Kidney (tissue), 14 donors: ENCODE measurements around the gene ATL1. TPM values are rescaled to one million over a fixed set of nuclear protein-coding genes. Genes with fewer than 3 reads are reported as not detected.
A peak's percentile ranks its signal among the peaks of the same experiment; 100 is the strongest.

Source experiments
- DNase-seq, 5 donors: peaks; one replicate each; pipeline ENCODE4 v3.0.0-alpha.2; 2013 to 2020
- FAIRE-seq: peaks from 2 replicates; lab custom pipeline; 2012; peaks lifted over from hg19 to GRCh38; lab: Jason Lieb, UNC
- H3K27ac ChIP-seq, 2 donors: one replicate each; pipeline ENCODE4 v1.7.0; 2013; ENCODE audit warnings: low read depth in 2 of 2, low read length in 2 of 2, inconsistent platforms in 1 of 2
- H3K27me3 ChIP-seq: one replicate; pipeline ENCODE4 v1.7.1; 2013; ENCODE audit warnings: low read length, inconsistent platforms; ENCODE audit not compliant: control insufficient read depth, insufficient read depth
- H3K36me3 ChIP-seq, 3 donors: one replicate each; pipeline versions ENCODE4 v1.7.0 to v1.7.1; 2013; ENCODE audit warnings: low read length in 3 of 3, control low read depth in 1 of 3, inconsistent platforms in 1 of 3; ENCODE audit not compliant: insufficient read depth in 3 of 3, control insufficient read depth in 2 of 3
- H3K4me1 ChIP-seq, 3 donors: one replicate each; pipeline versions ENCODE4 v1.7.0 to v1.7.1; 2013; ENCODE audit warnings: low read length in 3 of 3, inconsistent platforms in 1 of 3, low read depth in 1 of 3; ENCODE audit not compliant: control insufficient read depth in 2 of 3, insufficient read depth in 2 of 3
- H3K4me3 ChIP-seq, 3 donors: one replicate each; pipeline versions ENCODE4 v1.7.0 to v1.8.1; 2013; ENCODE audit warnings: low read length in 3 of 3, control low read depth in 1 of 3, inconsistent platforms in 1 of 3
- H3K9ac ChIP-seq, 3 donors: one replicate each; pipeline versions ENCODE4 v1.7.0 to v1.7.1; 2013; ENCODE audit warnings: low read length in 3 of 3, control low read depth in 1 of 3, inconsistent platforms in 1 of 3
- H3K9me3 ChIP-seq, 3 donors: one replicate each; pipeline versions ENCODE4 v1.7.0 to v1.7.1; 2013; ENCODE audit warnings: low read length in 3 of 3, control low read depth in 1 of 3, inconsistent platforms in 1 of 3; ENCODE audit not compliant: control insufficient read depth in 2 of 3, insufficient read depth in 1 of 3
- CTCF ChIP-seq: IDR thresholded peaks from 3 replicates; pipeline ENCODE4 v1.5.1; 2012; ENCODE audit warnings: mild to moderate bottlenecking, moderate library complexity, borderline replicate concordance; ENCODE audit not compliant: insufficient read depth; ENCODE audit errors: extremely low read depth
- intact Hi-C: fragments of 100-400 bp; cut with DNase I; formaldehyde crosslinking; loops from one replicate; pipeline ENCODE4 v1.11.1; 2022
- polyA plus RNA-seq: library from polyadenylated mRNA; stranded (reverse); fragments of 350-450 nt; fragmentation: Illumina TruSeq; extraction: RNeasy Lipid Tissue Mini Kit (QIAGEN cat#74804); gene quantifications from one replicate; pipeline ENCODE4 v1.2.3, GENCODE V29; 2014; ENCODE audit warnings: low read depth, low replicate concordance; ENCODE audit not compliant: insufficient read depth
- total RNA-seq: library from RNA; stranded (reverse); fragmentation: NEBNext Ultra II Directional; extraction: Animal tissue kit (Norgen Biotek cat#: 25700); gene quantifications from one replicate; pipeline ENCODE4 v1.2.1, GENCODE V29; 2021
- donor health status: control.
- donor health status: control.
- donor health status: control.
- donor health status: control.
- donor health status: control.
- donor health status: DM: yes; HTN: yes; CAD: no.
- donor health status: Normal renal cell carcinoma (clear cell type).

Gene ATL1
- total and polyA plus RNA-seq, 2 donors from 2014 or later, result 4.0 to 5.9 TPM

GRCh38 chr14:50542941-50543418, 17.0 kb upstream of the ATL1 start:
- Histone ChIP-seq H3K4me3 (no peak overlapping the region), H3K9me3 (no peaks in the 10 kb centered on the region), H3K27ac (no peak overlapping the region), H3K36me3 (no peaks in the 10 kb centered on the region), H3K9ac (no peak overlapping the region), H3K4me1 (no peaks in the 10 kb centered on the region), H3K27me3 (no peaks in the 10 kb centered on the region)
- intact Hi-C loops, result no loop called here
- DNase-seq, result peak in 3 of 5 donors; percentile 17 to 57 (median 53)
- peak; percentile 3 for FAIRE-seq
- TF ChIP-seq CTCF, result peak; percentile 54

- Histone ChIP-seq H3K9ac (no peak overlapping the region), H3K4me3 (no peak overlapping the region), H3K4me1 (no peaks in the 10 kb centered on the region), H3K27me3 (no peaks in the 10 kb centered on the region), H3K27ac (no peak overlapping the region), H3K9me3 (no peaks in the 10 kb centered on the region), H3K36me3 (no peaks in the 10 kb centered on the region)
- DNase-seq, result no peak
- intact Hi-C loops, result no loop called here
- no peak for TF ChIP-seq CTCF
- no peak for FAIRE-seq
These were observed 15.0 kb upstream of the ATL1 start for GRCh38 chr14:50544911-50545310.

GRCh38 chr14:50545618-50546017, 14.3 kb upstream of the ATL1 start:
- DNase-seq (no peak), FAIRE-seq (no peak)
- intact Hi-C loops, result no loop called here
- Histone ChIP-seq H3K27ac (no peak overlapping the region), H3K9ac (no peak overlapping the region), H3K36me3 (no peaks in the 10 kb centered on the region), H3K4me3 (no peak overlapping the region), H3K9me3 (no peaks in the 10 kb centered on the region), H3K4me1 (no peaks in the 10 kb centered on the region), H3K27me3 (no peaks in the 10 kb centered on the region)
- TF ChIP-seq CTCF, result no peak

- DNase-seq, result no peak
- H3K9me3 ChIP-seq, result no peaks in the 10 kb centered on the region
- H3K27ac ChIP-seq, result no peak overlapping the region
- no peak overlapping the region for H3K4me3 ChIP-seq
- no peaks in the 10 kb centered on the region for H3K4me1 ChIP-seq
- no peak overlapping the region for H3K9ac ChIP-seq
- H3K27me3 ChIP-seq, result no peaks in the 10 kb centered on the region
- intact Hi-C loops, result no loop called here
- no peak for TF ChIP-seq CTCF
- no peak for FAIRE-seq
- H3K36me3 ChIP-seq, result no peaks in the 10 kb centered on the region
These were observed 9.7 kb upstream of the ATL1 start for GRCh38 chr14:50550294-50550693.
